Measurements from ENCODE around the gene AGPAT4. TPM values are rescaled to one million over a fixed set of nuclear protein-coding genes. Genes with fewer than 3 reads are reported as not detected.

AGPAT4 gene
- total and polyA plus RNA-seq, 2 donors (not counting 1 experiment from before 2014, with no cell fraction given): 4.4 to 6.1 TPM

DNA sequence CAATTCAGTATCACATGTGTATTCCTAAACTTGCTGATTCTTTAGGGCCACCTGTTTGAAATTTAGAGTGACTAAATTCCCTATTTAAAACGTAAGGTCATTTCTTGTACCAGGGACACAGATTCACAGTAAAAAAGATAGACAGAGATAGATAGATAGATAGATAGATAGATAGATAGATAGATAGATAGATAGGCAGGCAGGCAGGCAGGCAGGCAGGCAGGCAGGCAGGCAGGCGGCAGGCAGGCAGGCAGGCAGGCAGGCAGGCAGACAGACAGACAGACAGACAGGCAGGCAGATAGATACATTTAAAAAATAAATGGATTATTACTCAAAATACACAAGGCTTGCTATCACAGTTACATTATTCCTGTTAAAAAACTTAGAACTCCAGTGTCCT, 54.2 kb downstream of the AGPAT4 start:
- intact Hi-C loops (cut with micrococcal nuclease): no loop called here
- CTCF ChIA-PET: no interaction called here
- H3K27ac Mint-ChIP-seq: no peak overlapping the region

DNA sequence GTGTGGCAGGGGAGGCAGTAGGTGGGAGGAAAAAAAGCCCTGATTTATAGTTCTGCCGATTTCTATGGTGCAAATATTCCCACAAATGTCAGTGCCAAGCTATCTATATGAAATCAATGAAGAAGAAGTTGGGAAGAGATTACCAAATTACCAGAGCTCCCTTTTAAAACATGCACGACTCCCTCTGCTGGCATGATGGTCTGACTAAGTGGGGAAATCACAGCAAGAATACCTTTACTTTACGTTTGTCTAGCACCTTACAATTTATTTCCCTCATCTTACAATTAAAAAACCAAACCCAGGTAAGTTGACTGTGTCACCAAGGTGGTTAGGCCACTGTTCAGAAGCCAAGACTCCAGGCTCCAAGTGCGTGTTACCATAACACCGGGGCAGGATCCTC, 55.6 kb downstream of the AGPAT4 start:
- intact Hi-C loops (cut with micrococcal nuclease): no loop called here
- Histone ChIP-seq H3K9ac (ENCODE audit: low read length) (no peak overlapping the region), H3K4me1 (ENCODE audit: control insufficient read depth in 2 of 2, insufficient read depth in 2 of 2, low read length in 2 of 2) (no peaks in the 10 kb centered on the region), H3K79me2 (ENCODE audit: control insufficient read depth, insufficient read depth, low read length) (no peaks in the 10 kb centered on the region), H3K4me2 (replicated peaks; ENCODE audit: low read depth, low read length, poor library complexity, severe bottlenecking) (no peak overlapping the region), H3K4me3 (ENCODE audit: control extremely low read depth in 1 of 5, extremely low read depth in 1 of 5, insufficient read depth in 1 of 5, low read depth in 2 of 5, low read length in 4 of 5) (no peak overlapping the region), H2AFZ (ENCODE audit: insufficient read depth, low read depth, low read length, poor library complexity, severe bottlenecking) (no peak overlapping the region), H3K36me3 (replicated peaks in 1 of 2; ENCODE audit: control extremely low read depth in 1 of 2, control insufficient read depth in 1 of 2, extremely low read depth in 1 of 2, insufficient read depth in 2 of 2, low read length in 1 of 2) (no peaks in the 10 kb centered on the region), H3K9me3 (ENCODE audit: control extremely low read depth in 1 of 3, control insufficient read depth in 2 of 3, insufficient read depth in 1 of 3, low read length in 2 of 3) (no peaks in the 10 kb centered on the region), H3K27ac (ENCODE audit: low read length in 2 of 2) (no peak overlapping the region), H3K27me3 (replicated peaks in 1 of 4; ENCODE audit: control extremely low read depth in 1 of 4, control insufficient read depth in 3 of 4, insufficient read depth in 4 of 4, low read length in 3 of 4) (no peaks in the 10 kb centered on the region), H4K20me1 (ENCODE audit: control insufficient read depth, insufficient read depth, low read length, poor library complexity, severe bottlenecking) (no peaks in the 10 kb centered on the region)
- TF ChIP-seq EZH2 (IDR thresholded peaks at IDR 0.05; ENCODE audit: borderline replicate concordance, insufficient read depth, low read depth, low read length, poor library complexity, severe bottlenecking): no peak
- TF ChIP-seq, protein P1, sequence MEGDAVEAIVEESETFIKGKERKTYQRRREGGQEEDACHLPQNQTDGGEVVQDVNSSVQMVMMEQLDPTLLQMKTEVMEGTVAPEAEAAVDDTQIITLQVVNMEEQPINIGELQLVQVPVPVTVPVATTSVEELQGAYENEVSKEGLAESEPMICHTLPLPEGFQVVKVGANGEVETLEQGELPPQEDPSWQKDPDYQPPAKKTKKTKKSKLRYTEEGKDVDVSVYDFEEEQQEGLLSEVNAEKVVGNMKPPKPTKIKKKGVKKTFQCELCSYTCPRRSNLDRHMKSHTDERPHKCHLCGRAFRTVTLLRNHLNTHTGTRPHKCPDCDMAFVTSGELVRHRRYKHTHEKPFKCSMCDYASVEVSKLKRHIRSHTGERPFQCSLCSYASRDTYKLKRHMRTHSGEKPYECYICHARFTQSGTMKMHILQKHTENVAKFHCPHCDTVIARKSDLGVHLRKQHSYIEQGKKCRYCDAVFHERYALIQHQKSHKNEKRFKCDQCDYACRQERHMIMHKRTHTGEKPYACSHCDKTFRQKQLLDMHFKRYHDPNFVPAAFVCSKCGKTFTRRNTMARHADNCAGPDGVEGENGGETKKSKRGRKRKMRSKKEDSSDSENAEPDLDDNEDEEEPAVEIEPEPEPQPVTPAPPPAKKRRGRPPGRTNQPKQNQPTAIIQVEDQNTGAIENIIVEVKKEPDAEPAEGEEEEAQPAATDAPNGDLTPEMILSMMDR (IDR thresholded peaks at IDR 0.05): no peak
- Mint-ChIP-seq H3K4me1 (no peaks in the 10 kb centered on the region), H3K9me3 (ENCODE audit: insufficient read depth) (peaks cover 2% of the 10 kb centered on the region), H3K27me3 (no peaks in the 10 kb centered on the region), H3K4me3 (no peak overlapping the region), H3K27ac (no peak overlapping the region)
- DNase-seq: no peak
- 86% methylated on average over 2 of the region's 5 CpGs for WGBS (ENCODE audit: insufficient coverage)
- ChIA-PET CTCF (interaction anchor here (1.3 to 1.6 kb wide), 3 partner anchors 29 to 287 kb away, joined by 3 to 4 read pairs (median 4); no protein-coding TSS in a partner anchor), POLR2A (no interaction called here)
- no peak for ATAC-seq (ENCODE audit: low read depth)

More for the DNA sequence above, 54.2 kb downstream of the AGPAT4 start:
- Histone ChIP-seq H3K27ac (ENCODE audit: low read length in 2 of 2) (no peak overlapping the region), H4K20me1 (ENCODE audit: control insufficient read depth, insufficient read depth, low read length, poor library complexity, severe bottlenecking) (no peaks in the 10 kb centered on the region), H3K27me3 (replicated peaks in 1 of 4; ENCODE audit: control extremely low read depth in 1 of 4, control insufficient read depth in 3 of 4, insufficient read depth in 4 of 4, low read length in 3 of 4) (no peaks in the 10 kb centered on the region), H3K4me1 (ENCODE audit: control insufficient read depth in 2 of 2, insufficient read depth in 2 of 2, low read length in 2 of 2) (no peaks in the 10 kb centered on the region), H2AFZ (ENCODE audit: insufficient read depth, low read depth, low read length, poor library complexity, severe bottlenecking) (no peak overlapping the region), H3K9ac (ENCODE audit: low read length) (no peak overlapping the region), H3K36me3 (replicated peaks in 1 of 2; ENCODE audit: control extremely low read depth in 1 of 2, control insufficient read depth in 1 of 2, extremely low read depth in 1 of 2, insufficient read depth in 2 of 2, low read length in 1 of 2) (no peaks in the 10 kb centered on the region), H3K4me3 (ENCODE audit: control extremely low read depth in 1 of 5, extremely low read depth in 1 of 5, insufficient read depth in 1 of 5, low read depth in 2 of 5, low read length in 4 of 5) (no peak overlapping the region), H3K79me2 (ENCODE audit: control insufficient read depth, insufficient read depth, low read length) (no peaks in the 10 kb centered on the region), H3K4me2 (replicated peaks; ENCODE audit: low read depth, low read length, poor library complexity, severe bottlenecking) (no peak overlapping the region), H3K9me3 (ENCODE audit: control extremely low read depth in 1 of 3, control insufficient read depth in 2 of 3, insufficient read depth in 1 of 3, low read length in 2 of 3) (no peaks in the 10 kb centered on the region)
- Mint-ChIP-seq H3K4me3 (no peak overlapping the region), H3K4me1 (no peaks in the 10 kb centered on the region), H3K9me3 (ENCODE audit: insufficient read depth) (peaks cover 2% of the 10 kb centered on the region), H3K27me3 (no peaks in the 10 kb centered on the region)
- no peak for ATAC-seq (ENCODE audit: low read depth)
- DNase-seq: no peak
- POLR2A ChIA-PET: no interaction called here
- no peak for TF ChIP-seq EZH2 (IDR thresholded peaks at IDR 0.05; ENCODE audit: borderline replicate concordance, insufficient read depth, low read depth, low read length, poor library complexity, severe bottlenecking)
- TF ChIP-seq, protein P1 (IDR thresholded peaks at IDR 0.05): no peak
- no CpG with 5 or more reads among the region's 2 CpGs for WGBS (ENCODE audit: insufficient coverage)

All from B cell (primary cell).